ENCODE data around the gene HECTD1. TPM values are rescaled to one million over a fixed set of nuclear protein-coding genes. Genes with fewer than 3 reads are reported as not detected.

Gene HECTD1
- total RNA-seq, 1 donor from 2014 or later: 354 TPM

GRCh38 chr14:31052905-31053586 lies 154.5 kb downstream of the HECTD1 start:
- DNase-seq (ENCODE audit: low read depth): peak; percentile 31

- no peak for DNase-seq (ENCODE audit: low read depth)
Observed at GRCh38 chr14:31051511-31051910, 156.1 kb downstream of the HECTD1 start.

- DNase-seq (ENCODE audit: low read depth): no peak
Observed at GRCh38 chr14:31051023-31051422, 156.6 kb downstream of the HECTD1 start.

Other genes starting within 250 kb of the HECTD1 start
- 4.0 and 5.2 TPM in 2 replicates for gene AP4S1, start 182.1 kb downstream of the HECTD1 start, total RNA-seq
- gene STRN3, start 181.4 kb downstream of the HECTD1 start, total RNA-seq: 78.3 and 110 TPM in 2 replicates
- 22.7 and 36.0 TPM in 2 replicates for gene HEATR5A, start 212.8 kb upstream of the HECTD1 start, total RNA-seq
- gene DTD2, start 249.7 kb upstream of the HECTD1 start, total RNA-seq: 40.5 and 49.3 TPM in 2 replicates